Left ventricle myocardium inferior (tissue), 1 donor: ENCODE results near the gene HOXA9. TPM values are rescaled to one million over a fixed set of nuclear protein-coding genes. Genes with fewer than 3 reads are reported as not detected.
A peak's percentile ranks its signal among the peaks of the same experiment; 100 is the strongest.

Experiments used
- DNase-seq: peaks from one replicate; pipeline ENCODE4 v3.0.0-alpha.2; 2020
- H3K27ac ChIP-seq: fragments of 200-600 bp; replicated peaks from 2 replicates; pipeline ENCODE4 v1.8.0; 2021
- H3K27me3 ChIP-seq: fragments of 200-600 bp; 2 replicates; pipeline ENCODE4 v1.8.0; 2021; ENCODE audit warnings: low read depth
- H3K36me3 ChIP-seq: fragments of 200-600 bp; 2 replicates; pipeline ENCODE4 v1.8.0; 2021
- H3K4me1 ChIP-seq: fragments of 200-600 bp; 2 replicates; pipeline ENCODE4 v1.8.0; 2021
- H3K4me3 ChIP-seq: fragments of 200-600 bp; 2 replicates; pipeline ENCODE4 v1.8.0; 2021; ENCODE audit warnings: mild to moderate bottlenecking, moderate library complexity
- H3K9me3 ChIP-seq: fragments of 200-600 bp; replicated peaks from 2 replicates; pipeline ENCODE4 v1.8.0; 2021
- CTCF ChIP-seq: fragments of 200-600 bp; IDR thresholded peaks from 2 replicates; pipeline ENCODE4 v1.8.0; 2021; ENCODE audit warnings: antibody characterized with exemption, mild to moderate bottlenecking, borderline replicate concordance
- intact Hi-C: fragments of 100-400 bp; cut with micrococcal nuclease; formaldehyde crosslinking; loops from one replicate; pipeline ENCODE4 v1.11.0; 2022
- total RNA-seq: library from RNA; stranded (reverse); fragmentation: NEBNext Ultra II Directional; extraction: Animal tissue kit (Norgen Biotek cat#: 25700); gene quantifications from one replicate; pipeline ENCODE4 v1.2.1, GENCODE V29; 2021
- donor health status: DM: no; HTN: yes; CAD: no; lungs with severe emphysema.

Gene HOXA9
- total RNA-seq, 1 donor from 2014 or later, result not detected

- H3K4me3 ChIP-seq, result no peak overlapping the region
- intact Hi-C loops, result no loop called here
- no peaks in the 10 kb centered on the region for H3K9me3 ChIP-seq
- H3K36me3 ChIP-seq, result no peaks in the 10 kb centered on the region
- H3K27ac ChIP-seq, result no peak overlapping the region
- no peak for DNase-seq
- H3K27me3 ChIP-seq, result peaks cover 98% of the 10 kb centered on the region
- no peaks in the 10 kb centered on the region for H3K4me1 ChIP-seq
- TF ChIP-seq CTCF, result no peak
These were observed 41.8 kb downstream of the HOXA9 start for GRCh38 chr7:27123477-27124053.

- DNase-seq, result no peak
- TF ChIP-seq CTCF, result no peak
- Histone ChIP-seq H3K4me1 (peaks cover 3% of the 10 kb centered on the region), H3K27me3 (peaks cover 98% of the 10 kb centered on the region), H3K27ac (no peak overlapping the region), H3K36me3 (no peaks in the 10 kb centered on the region), H3K4me3 (peak overlapping the region; percentile 32), H3K9me3 (no peaks in the 10 kb centered on the region)
- intact Hi-C loops, result no loop called here
These were observed 42.3 kb downstream of the HOXA9 start for GRCh38 chr7:27123007-27123476.

- no peak for DNase-seq
- Histone ChIP-seq H3K27me3 (peaks cover 98% of the 10 kb centered on the region), H3K27ac (peak overlapping the region; percentile 53), H3K36me3 (no peaks in the 10 kb centered on the region), H3K4me1 (peaks cover 10% of the 10 kb centered on the region), H3K4me3 (peak overlapping the region; percentile 32), H3K9me3 (no peaks in the 10 kb centered on the region)
- intact Hi-C loops, result no loop called here
- no peak for TF ChIP-seq CTCF
These were observed 43.0 kb downstream of the HOXA9 start for GRCh38 chr7:27122077-27122910.

GRCh38 chr7:27121684-27122076, 43.7 kb downstream of the HOXA9 start:
- H3K4me1 ChIP-seq, result peaks cover 10% of the 10 kb centered on the region
- intact Hi-C loops, result no loop called here
- H3K9me3 ChIP-seq, result no peaks in the 10 kb centered on the region
- peak overlapping the region; percentile 32 for H3K4me3 ChIP-seq
- DNase-seq, result no peak
- peaks cover 98% of the 10 kb centered on the region for H3K27me3 ChIP-seq
- H3K36me3 ChIP-seq, result no peaks in the 10 kb centered on the region
- peak overlapping the region; percentile 53 for H3K27ac ChIP-seq
- TF ChIP-seq CTCF, result no peak

GRCh38 chr7:27119412-27119911, 45.9 kb downstream of the HOXA9 start:
- intact Hi-C loops, result no loop called here
- TF ChIP-seq CTCF, result no peak
- Histone ChIP-seq H3K4me3 (no peak overlapping the region), H3K27me3 (peaks cover 97% of the 10 kb centered on the region), H3K4me1 (peaks cover 19% of the 10 kb centered on the region), H3K27ac (no peak overlapping the region), H3K36me3 (no peaks in the 10 kb centered on the region), H3K9me3 (no peaks in the 10 kb centered on the region)
- DNase-seq, result no peak
